ENCODE measurements around the gene HMGN2.

HMGN2 gene

GRCh38 chr1:26440259-26440658 lies 32.0 kb upstream of the HMGN2 start:
- TF ChIP-seq CTCF (IDR thresholded peaks at IDR 0.05; ENCODE audit: insufficient read depth, missing control alignments), result no peak
- FAIRE-seq (no peak), DNase-seq (ENCODE audit: insufficient read length, low spot score) (no peak)

GRCh38 chr1:26449868-26450267 lies 22.4 kb upstream of the HMGN2 start:
- no peak for TF ChIP-seq CTCF (IDR thresholded peaks at IDR 0.05; ENCODE audit: insufficient read depth, missing control alignments)
- FAIRE-seq, result no peak
- DNase-seq (ENCODE audit: insufficient read length, low spot score), result no peak

GRCh38 chr1:26450908-26451307 lies 21.3 kb upstream of the HMGN2 start:
- no peak for DNase-seq (ENCODE audit: insufficient read length, low spot score)
- no peak for TF ChIP-seq CTCF (IDR thresholded peaks at IDR 0.05; ENCODE audit: insufficient read depth, missing control alignments)
- no peak for FAIRE-seq

GRCh38 chr1:26452459-26453183 lies 19.6 kb upstream of the HMGN2 start:
- DNase-seq (ENCODE audit: insufficient read length, low spot score) (no peak), FAIRE-seq (no peak)
- no peak for TF ChIP-seq CTCF (IDR thresholded peaks at IDR 0.05; ENCODE audit: insufficient read depth, missing control alignments)

GRCh38 chr1:26459148-26459547 lies 13.1 kb upstream of the HMGN2 start:
- FAIRE-seq, result no peak
- DNase-seq (ENCODE audit: insufficient read length, low spot score), result no peak
- TF ChIP-seq CTCF (IDR thresholded peaks at IDR 0.05; ENCODE audit: insufficient read depth, missing control alignments), result no peak

- FAIRE-seq (no peak), DNase-seq (ENCODE audit: insufficient read length, low spot score) (no peak)
- TF ChIP-seq CTCF (IDR thresholded peaks at IDR 0.05; ENCODE audit: insufficient read depth, missing control alignments), result no peak
Measured at GRCh38 chr1:26459573-26460031, 12.6 kb upstream of the HMGN2 start.

GRCh38 chr1:26468911-26469310 lies 3.3 kb upstream of the HMGN2 start:
- no peak for FAIRE-seq
- DNase-seq (ENCODE audit: insufficient read length, low spot score), result no peak
- TF ChIP-seq CTCF (IDR thresholded peaks at IDR 0.05; ENCODE audit: insufficient read depth, missing control alignments), result no peak
